ENCODE data around the gene TINAGL1. TPM values are rescaled to one million over a fixed set of nuclear protein-coding genes. Genes with fewer than 3 reads are reported as not detected.
"Not testable (repeated sequence)": the region's sequence is repeated elsewhere in the genome, so short reads cannot be mapped to it uniquely, and the experiment has no call there.

TINAGL1 gene
- total and polyA plus RNA-seq, 7 donors, result 28.5 to 59.6 (median 52.5) TPM

DNA sequence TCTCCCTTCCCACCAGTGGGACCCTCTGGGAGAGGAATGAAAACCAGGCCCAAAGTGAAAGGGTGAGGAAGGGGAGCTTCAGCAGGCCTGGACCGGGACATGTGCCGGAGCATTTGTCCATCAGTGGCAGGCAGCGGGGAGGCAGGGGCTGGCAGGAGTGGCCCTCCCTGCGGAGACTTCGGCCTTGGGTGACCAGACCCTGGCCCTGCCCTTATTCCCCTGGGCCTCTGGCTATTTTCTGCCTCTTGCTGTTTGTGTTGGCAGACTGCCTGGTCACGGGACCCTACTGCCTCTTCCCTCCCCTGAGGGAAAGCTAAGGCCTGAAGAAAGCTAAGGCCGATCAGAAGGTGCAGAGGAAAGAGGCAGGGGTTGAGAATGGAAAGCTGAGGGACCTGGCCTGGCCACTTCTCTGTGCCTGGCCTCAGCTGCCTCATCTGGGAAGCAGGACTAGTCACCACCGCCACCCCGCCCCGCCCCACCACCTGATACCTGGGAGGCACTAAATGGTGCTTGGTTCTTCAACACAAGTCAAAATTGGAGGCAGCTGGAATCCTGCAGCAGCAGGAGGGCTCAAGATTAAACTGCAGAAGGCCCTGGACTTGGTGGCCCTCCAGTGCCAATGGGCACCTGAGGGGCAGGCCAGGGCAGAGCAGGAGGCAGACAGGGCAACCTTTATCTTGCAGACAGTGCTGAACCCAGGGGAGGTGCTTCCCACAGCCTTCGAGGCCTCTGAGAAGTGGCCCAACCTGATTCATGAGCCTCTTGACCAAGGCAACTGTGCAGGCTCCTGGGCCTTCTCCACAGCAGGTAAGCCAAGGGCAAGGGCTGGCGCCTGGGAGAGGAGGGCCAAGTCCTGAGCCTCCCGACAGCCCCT is 7.9 kb downstream of the TINAGL1 start:
- WGBS, 3 donors, result 47 to 59% (median 48%) methylated on average over 12 to 13 of the region's 13 CpGs
- TF ChIP-seq, protein P1, sequence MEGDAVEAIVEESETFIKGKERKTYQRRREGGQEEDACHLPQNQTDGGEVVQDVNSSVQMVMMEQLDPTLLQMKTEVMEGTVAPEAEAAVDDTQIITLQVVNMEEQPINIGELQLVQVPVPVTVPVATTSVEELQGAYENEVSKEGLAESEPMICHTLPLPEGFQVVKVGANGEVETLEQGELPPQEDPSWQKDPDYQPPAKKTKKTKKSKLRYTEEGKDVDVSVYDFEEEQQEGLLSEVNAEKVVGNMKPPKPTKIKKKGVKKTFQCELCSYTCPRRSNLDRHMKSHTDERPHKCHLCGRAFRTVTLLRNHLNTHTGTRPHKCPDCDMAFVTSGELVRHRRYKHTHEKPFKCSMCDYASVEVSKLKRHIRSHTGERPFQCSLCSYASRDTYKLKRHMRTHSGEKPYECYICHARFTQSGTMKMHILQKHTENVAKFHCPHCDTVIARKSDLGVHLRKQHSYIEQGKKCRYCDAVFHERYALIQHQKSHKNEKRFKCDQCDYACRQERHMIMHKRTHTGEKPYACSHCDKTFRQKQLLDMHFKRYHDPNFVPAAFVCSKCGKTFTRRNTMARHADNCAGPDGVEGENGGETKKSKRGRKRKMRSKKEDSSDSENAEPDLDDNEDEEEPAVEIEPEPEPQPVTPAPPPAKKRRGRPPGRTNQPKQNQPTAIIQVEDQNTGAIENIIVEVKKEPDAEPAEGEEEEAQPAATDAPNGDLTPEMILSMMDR (IDR thresholded peaks at IDR 0.05), result no peak
- H3K27me3 ChIP-seq (ENCODE audit: insufficient read depth in 3 of 3, low read length in 2 of 3), result peaks cover 0 to 11% (median 5%) of the 10 kb centered on the region in 3 donors
- ATAC-seq (peak; percentile 43 to 73 (median 68)), DNase-seq (peak; percentile 64 to 83)
- H3K9me3 ChIP-seq, result no peaks in the 10 kb centered on the region
- H3K4me1 ChIP-seq, result peaks cover 34% of the 10 kb centered on the region
- H3K36me3 ChIP-seq (ENCODE audit: insufficient read depth in 1 of 2, low read depth in 1 of 2), result peaks cover 0 to 7% of the 10 kb centered on the region in 2 donors
- intact Hi-C loops (cut with DNase I), result no loop called here
- H3K27ac ChIP-seq, result peak overlapping the region; percentile 55
- H3K4me3 ChIP-seq, result peak overlapping the region; percentile 30

GRCh38 chr1:31584869-31585735 is 8.8 kb downstream of the TINAGL1 start:
- TF ChIP-seq, protein P1 (IDR thresholded peaks at IDR 0.05), result no peak
- 88 to 91% (median 89%) methylated on average over 27 of the region's 27 CpGs for WGBS, 3 donors
- Histone ChIP-seq H3K9me3 (no peaks in the 10 kb centered on the region), H3K36me3 (ENCODE audit: insufficient read depth in 1 of 2, low read depth in 1 of 2) (peaks cover 0 to 7% of the 10 kb centered on the region in 2 donors), H3K27ac (peak overlapping the region; percentile 16), H3K4me1 (peaks cover 34% of the 10 kb centered on the region), H3K4me3 (peak overlapping the region; percentile 30), H3K27me3 (ENCODE audit: insufficient read depth in 3 of 3, low read length in 2 of 3) (peaks cover 0 to 15% (median 6%) of the 10 kb centered on the region in 3 donors)
- DNase-seq, result no peak
- ATAC-seq, result no peak
- intact Hi-C loops (cut with DNase I), result no loop called here

DNA sequence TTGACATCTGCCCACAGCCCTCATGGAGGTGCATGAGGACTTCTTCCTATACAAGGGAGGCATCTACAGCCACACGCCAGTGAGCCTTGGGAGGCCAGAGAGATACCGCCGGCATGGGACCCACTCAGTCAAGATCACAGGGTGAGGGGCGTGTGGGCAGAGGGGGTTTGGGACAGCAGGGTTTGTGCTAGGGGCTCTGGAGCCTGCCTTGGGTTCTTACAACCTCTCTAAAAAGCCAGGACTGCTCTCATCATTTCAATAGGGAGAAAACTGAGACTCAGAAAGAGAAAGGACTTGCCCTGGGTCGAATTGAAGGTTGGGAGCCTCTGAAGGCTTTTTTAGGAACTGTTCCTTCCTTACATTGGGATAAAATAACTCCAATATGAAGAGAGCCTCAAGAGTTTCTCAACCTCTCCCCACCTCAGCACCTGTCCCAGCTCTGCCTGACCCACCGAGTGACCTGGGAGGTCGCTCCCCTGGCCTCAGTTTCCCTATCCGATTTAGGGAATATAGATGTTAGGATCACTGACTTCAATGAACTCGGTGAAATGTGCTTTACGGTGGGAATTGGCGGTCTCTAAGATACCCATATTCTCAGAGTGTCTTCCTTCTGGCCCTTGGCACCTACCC is 9.5 kb downstream of the TINAGL1 start:
- H3K27ac ChIP-seq, result no peak overlapping the region
- no peak overlapping the region for H3K4me3 ChIP-seq
- TF ChIP-seq, protein P1 (IDR thresholded peaks at IDR 0.05), result no peak
- intact Hi-C loops (cut with DNase I), result no loop called here
- H3K4me1 ChIP-seq, result peaks cover 34% of the 10 kb centered on the region
- WGBS, 3 donors, result 84 to 87% (median 87%) methylated on average over 11 of the region's 11 CpGs
- peaks cover 0 to 15% (median 6%) of the 10 kb centered on the region in 3 donors for H3K27me3 ChIP-seq (ENCODE audit: insufficient read depth in 3 of 3, low read length in 2 of 3)
- DNase-seq, result no peak
- no peak for ATAC-seq
- peaks cover 0 to 7% of the 10 kb centered on the region in 2 donors for H3K36me3 ChIP-seq (ENCODE audit: insufficient read depth in 1 of 2, low read depth in 1 of 2)
- no peaks in the 10 kb centered on the region for H3K9me3 ChIP-seq

GRCh38 chr1:31586376-31587327 is 10.3 kb downstream of the TINAGL1 start:
- H3K4me3 ChIP-seq, result no peak overlapping the region
- H3K4me1 ChIP-seq, result peaks cover 34% of the 10 kb centered on the region
- DNase-seq (no peak), ATAC-seq (no peak)
- intact Hi-C loops (cut with DNase I), result no loop called here
- no peaks in the 10 kb centered on the region for H3K9me3 ChIP-seq
- H3K27ac ChIP-seq, result peak overlapping the region; percentile 74
- WGBS, 3 donors, result 46 to 62% (median 54%) methylated on average over 35 to 47 of the region's 47 CpGs
- H3K36me3 ChIP-seq (ENCODE audit: insufficient read depth in 1 of 2, low read depth in 1 of 2), result peaks cover 0 to 7% of the 10 kb centered on the region in 2 donors
- peaks cover 0 to 22% (median 6%) of the 10 kb centered on the region in 3 donors for H3K27me3 ChIP-seq (ENCODE audit: insufficient read depth in 3 of 3, low read length in 2 of 3)
- TF ChIP-seq, protein P1 (IDR thresholded peaks at IDR 0.05), result no peak

- 80 to 91% (median 84%) methylated on average over 5 of the region's 5 CpGs for WGBS, 3 donors
- peaks cover 34% of the 10 kb centered on the region for H3K4me1 ChIP-seq
- ATAC-seq, result not testable (repeated sequence)
Observed at GRCh38 chr1:31587328-31587699, 11.0 kb downstream of the TINAGL1 start.

More at GRCh38 chr1:31587328-31587699, 11.0 kb downstream of the TINAGL1 start:
- H3K4me3 ChIP-seq; intact Hi-C loops (cut with DNase I); DNase-seq; H3K9me3 ChIP-seq; H3K36me3 ChIP-seq (ENCODE audit: insufficient read depth in 1 of 2, low read depth in 1 of 2): not testable (repeated sequence)
- H3K27me3 ChIP-seq (ENCODE audit: insufficient read depth in 3 of 3, low read length in 2 of 3), result peaks cover 0 to 22% (median 6%) of the 10 kb centered on the region in 3 donors
- peak overlapping the region; percentile 74 for H3K27ac ChIP-seq

Data from psoas muscle (tissue), 8 donors.